Embryonic facial prominence (tissue), 1 donor: ENCODE results near the gene CELSR1.
"Not testable (repeated sequence)": the region's sequence is repeated elsewhere in the genome, so short reads cannot be mapped to it uniquely, and the experiment has no call there.

Experiments
- DNase-seq: peaks from one replicate; pipeline ENCODE4 v3.0.0-alpha.2; 2016; ENCODE audit errors: extremely low spot score

Gene CELSR1

DNA sequence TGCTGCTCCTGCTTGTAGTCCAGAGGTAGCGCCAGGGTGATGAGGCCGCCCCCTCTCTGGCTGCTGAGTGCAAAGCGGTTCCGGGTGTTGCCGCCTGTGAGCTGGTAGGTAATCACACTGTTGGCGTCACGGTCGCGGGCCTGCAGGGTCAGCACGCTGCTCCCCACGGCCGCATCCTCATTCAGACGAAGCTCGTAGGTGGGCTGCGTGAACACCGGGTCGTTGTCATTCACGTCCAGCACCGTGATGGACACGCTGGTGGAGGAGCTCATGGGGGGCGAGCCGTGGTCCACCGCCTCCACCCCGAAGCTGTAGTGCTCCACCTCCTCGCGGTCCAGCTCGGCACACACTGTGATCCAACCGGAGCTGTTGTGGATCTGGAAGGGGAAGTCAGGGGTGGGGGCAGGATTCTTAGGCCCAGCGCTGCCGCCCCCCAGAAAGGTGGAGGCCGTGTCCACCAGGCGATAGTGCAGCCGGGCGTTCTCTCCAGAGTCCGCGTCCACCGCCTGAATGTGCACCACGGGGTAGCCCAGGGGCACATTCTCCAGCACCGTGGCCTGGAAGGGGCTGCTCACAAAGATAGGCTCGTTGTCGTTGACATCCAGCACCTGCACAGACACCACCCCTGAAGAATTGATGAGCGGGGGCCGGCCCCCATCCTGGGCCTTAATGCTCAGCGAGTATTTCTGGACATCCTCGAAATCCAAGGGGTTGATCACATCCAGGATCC is 2.4 kb downstream of the CELSR1 start:
- no peak for DNase-seq

DNA sequence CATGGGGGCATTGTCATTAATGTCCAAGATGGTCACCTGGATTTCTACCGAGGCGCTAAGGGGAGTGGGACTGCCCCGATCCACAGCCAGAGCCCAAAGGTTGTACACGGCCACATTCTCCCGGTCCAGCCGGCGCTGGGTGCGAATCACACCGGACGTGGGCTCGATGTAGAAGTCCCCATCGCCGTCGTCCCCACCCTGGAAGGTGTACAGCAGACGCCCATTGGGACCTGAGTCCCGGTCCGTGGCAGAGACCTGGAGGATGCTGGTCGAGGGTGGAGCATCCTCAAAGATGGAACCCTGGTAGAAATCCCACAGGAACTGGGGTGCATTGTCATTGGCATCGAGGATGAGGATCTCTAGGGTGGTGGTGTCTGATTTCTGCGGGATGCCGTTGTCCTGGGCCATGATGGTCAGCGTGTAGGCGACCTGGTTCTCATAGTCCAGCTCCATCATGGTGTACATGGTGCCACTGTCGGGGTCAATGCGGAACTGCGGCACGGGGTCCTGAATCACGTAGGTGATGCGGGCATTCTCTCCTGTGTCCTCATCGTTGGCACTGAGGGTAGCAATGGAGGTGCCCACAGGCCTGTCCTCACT is 3.1 kb downstream of the CELSR1 start:
- no peak for DNase-seq

DNA sequence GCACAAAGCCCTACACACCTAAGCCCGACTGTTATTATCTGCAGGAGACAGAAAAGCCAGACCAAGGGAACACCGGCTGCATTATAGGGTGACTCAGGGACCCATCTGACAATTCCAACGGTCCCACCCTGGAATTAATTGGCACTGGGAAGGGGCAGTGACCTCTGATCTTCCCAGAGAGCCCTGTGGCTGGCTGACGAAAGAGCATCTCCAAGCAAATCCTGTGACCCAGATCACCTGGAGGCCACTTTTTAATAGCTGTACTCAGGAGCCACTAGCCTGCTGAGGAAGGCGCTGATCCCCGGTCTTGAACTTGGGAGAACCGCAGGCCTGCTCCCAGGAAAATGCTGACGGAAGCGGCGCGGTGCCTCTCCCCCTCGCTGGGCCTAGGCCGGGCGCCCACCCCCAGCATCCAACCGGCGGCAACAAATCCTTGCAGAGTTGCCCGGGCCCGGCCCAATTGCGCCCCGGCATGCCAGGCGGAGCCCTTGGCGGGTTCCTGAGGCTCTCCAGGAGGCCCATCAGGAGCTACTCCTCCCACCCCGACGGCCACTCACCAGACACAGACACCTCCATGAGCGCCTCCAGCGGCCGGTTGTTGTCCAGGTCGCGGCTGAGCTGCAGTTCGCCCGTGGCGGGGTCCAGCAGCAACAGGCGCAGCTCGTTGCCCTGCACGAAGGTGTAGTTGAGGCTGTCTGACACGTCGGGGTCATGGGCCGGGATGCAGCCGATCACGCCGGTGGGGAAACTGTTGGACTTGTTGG is 4.2 kb downstream of the CELSR1 start:
- no peak for DNase-seq

DNA sequence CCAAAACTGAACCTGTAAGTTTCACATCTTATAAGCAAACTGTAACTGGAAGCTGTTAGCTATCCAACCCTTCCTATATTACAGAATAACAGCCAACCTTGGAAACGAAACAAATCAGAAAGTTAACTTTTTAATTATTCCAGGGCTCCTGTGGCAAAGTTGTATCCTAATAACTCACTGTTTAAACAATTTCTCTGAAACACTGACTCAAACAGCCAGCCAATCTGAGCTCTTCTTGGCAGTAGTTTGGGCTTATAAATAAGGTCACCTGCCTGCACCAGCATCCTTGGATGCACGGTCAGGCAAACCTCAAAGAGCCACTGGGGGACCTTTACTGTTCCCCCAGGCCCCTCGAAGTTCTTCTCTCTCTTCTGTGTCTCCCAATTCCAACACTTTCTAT is 5.0 kb downstream of the CELSR1 start:
- no peak for DNase-seq

DNA sequence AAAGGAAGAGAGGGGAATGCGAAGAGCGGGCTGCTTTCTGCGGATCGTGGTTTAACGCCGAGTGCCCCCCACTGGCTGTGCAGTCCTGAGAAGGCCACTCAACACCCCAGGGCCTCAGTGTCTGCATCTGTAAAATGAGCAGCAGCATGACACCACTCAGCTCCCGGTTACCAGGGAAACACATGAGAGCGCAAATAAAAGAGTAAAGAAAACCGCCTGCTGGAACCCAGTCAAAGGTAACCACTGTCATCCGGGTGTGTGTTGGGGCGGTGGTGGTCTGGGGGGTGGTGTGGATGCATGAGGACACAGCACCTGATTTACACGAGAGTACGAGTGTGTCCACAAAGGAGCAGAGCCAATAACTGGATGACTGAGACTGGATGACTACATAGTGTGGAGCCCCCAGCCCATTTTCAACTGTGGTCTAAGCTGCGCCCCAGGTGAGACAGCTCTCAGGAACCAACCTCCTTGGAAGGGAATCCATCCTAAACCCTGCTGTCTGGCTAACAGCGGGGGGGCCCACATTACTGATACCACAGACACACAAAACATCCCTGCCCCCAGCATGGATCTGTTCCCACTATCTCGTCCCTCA is 5.7 kb downstream of the CELSR1 start:
- DNase-seq = no peak

DNA sequence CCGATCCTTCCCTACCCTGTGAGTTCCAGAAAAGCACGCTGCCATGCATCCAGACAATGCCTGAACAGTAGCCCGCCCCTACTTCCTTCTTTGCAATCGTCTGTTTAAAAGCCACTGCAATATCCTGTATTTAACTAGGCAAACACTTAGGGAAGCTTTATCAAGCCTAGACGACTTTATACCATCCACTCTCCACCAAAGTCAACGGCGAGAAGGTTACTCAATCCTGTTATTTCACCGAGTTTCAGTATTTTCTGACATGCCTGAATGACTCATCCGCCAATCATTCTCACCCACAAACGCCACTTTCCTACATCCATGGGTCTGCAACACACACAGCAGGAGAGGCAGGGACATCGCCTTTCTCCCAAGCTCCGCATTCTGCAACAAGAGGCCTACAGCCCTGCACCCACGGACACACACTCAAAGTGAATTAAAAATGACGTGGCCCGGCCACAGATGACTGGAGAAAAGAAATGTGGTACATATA is 9.3 kb downstream of the CELSR1 start:
- DNase-seq = no peak

DNA sequence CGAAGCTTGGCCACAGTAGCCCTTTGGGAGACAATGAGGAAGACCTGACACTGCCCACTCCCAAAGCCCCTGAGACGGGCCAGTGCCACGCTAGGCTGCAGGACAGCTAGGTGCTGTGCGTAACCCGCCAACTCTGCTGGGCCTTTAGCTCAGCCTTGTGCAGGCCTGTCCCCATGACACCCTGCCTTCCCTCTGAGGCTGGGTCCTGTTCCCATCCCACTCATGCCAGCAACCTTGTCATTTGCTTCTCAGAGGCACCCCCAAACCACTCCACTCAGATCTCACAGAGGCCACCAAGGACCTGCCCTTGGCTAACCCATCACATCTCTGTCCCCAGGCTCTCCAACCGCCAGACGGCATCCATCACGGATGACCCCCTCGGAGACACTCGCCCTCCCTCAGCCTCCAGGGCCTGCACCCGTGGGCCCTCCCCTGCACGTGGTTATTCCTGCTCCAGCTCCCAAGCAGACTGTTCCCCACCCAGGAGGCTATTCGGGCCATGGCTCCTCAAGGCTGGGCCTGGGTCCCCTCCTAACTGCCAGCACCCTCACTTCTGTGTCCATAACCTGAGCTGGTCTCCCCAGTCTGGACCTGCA is 11.1 kb downstream of the CELSR1 start:
- DNase-seq = no peak

DNA sequence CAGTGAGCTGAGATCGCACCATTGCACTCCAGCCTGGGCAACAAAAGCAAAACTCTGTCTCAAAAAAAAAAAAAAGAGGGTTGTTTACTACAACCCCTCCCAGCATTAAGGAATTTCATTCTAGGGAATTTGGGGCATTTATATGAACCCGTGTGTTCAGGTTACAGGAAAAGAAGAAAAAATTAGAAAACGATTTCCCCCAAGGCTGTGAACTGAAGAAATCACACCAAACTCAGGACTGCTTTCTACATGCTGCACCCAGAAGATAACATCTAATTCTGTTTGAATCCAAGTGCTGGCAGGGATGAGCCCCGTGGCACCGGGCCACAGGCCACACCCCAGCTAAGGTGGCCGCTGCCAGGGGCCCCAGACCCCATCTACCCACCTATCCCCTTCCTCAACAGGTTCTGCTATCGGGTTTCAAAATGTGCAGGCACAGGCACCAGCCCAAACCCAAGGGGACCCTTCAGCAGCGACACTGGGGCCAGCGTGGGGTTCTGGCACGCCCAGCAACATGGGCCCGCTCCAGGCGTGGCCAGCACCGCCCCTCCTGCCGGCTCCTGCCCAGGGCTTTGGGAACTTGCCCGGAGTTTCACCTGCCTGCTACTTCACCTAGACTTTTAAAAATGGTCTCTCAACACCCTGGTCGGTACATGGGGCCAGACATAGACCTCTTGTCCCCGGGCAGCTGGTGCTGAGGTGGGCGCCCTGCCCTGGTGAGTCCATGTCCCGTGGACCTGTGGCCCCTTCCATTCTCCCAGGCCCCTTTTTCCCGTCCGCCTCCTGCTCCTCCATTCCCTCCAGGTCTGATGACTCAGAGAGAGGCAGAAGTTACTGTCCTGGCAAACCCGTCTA is 11.8 kb downstream of the CELSR1 start:
- no peak for DNase-seq

DNA sequence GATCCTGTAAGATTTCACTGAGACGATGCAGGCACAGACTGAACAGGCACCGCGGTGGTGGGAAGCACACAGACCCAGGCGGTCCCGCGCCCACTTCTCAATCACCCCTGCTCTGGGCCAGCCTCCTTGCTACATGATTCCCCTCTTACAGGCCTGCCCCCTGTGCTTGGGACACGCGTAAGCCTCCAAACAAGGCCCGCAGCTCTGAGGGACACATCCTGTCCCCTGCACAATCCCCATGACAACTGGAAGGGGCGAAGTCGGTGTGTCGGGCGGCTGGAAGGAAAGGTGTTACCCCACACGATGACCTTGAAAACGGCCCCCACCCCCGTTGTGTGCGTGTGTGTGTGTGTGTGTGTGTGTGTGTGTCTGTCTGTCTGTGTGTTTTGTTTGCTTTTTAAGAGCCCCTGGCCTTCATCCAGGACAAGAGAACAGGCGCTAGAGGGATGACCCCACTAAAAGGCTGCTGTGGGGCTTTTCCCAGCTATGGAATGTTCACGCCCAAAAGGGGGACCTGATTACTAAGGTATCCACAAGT is 13.1 kb downstream of the CELSR1 start:
- DNase-seq = no peak

DNA sequence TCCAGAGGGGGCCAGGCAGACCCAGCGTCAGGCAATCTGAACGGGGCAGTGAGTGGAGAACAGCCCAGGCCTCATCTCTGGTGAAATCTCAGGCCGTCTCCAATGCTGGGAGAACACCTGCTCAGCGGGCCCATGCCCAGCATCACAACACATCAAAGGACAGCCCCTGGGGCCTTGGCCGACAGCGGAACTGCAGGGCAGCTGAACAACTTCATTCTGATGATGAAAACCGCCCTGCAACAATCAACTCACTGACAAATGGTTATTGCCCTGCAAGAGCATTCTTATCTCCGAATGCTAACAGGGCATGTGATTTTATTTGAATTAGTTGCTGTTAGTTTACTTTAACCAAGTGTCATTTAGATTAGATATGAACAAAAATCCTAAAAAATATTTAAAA is 14.6 kb downstream of the CELSR1 start:
- no peak for DNase-seq

DNA sequence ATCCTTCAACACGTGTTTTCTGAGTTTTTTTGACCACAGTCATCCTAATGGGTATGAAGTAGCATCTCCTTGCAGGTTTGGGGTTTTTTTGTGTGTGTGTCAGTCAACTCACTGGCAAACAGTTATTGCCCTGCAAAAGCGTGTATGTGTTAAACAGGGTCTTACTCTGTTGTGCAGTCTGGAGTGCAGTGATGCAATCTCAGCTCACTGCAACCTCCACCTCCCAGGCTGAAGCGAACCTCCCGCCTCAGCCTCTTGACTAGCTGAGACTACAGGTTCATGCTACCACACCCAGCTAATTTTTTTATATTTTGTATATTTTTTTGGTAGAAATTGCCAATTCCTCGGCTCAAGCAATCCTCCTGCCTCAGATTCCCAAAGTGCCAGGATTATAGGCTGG is 15.4 kb downstream of the CELSR1 start:
- no peak for DNase-seq

DNA sequence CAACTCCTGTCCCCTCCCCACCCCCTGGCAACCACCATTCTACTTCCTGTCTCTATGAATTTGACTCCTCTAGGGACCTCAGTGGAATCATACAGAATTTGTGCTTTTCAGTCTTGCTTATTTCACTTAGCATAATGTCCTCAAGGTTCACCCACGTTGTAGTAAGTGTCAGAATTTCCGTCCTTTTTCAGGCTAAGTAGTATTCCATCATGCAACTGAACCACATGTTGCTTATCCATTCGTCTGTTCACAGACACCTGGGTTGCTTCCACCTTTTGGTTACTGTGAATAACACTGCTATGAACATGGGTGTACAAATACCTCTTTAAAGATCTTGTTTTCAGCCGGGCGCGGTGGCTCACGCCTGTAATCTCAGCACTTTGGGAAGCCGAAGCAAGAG is 16.5 kb downstream of the CELSR1 start:
- DNase-seq = no peak

DNA sequence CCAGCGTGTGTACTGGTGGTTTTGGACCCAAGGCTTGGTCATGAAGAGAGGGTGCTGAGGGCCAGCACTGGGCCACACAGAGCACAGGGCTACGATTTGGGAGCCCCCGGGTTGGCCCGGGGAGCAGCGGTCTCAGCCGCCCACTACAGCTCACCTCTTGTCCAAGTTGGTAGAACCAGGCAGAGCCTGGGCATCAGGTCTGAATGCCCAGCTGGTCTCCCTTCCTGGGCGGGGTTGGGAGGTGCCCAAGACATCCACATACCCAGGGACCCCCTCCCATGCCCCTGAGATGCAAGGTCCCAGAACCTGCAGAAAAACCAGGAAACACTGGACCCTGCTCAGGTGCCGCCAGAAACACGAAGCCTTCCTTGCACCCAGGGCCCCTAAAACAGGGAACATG is 18.0 kb downstream of the CELSR1 start:
- DNase-seq = no peak

DNA sequence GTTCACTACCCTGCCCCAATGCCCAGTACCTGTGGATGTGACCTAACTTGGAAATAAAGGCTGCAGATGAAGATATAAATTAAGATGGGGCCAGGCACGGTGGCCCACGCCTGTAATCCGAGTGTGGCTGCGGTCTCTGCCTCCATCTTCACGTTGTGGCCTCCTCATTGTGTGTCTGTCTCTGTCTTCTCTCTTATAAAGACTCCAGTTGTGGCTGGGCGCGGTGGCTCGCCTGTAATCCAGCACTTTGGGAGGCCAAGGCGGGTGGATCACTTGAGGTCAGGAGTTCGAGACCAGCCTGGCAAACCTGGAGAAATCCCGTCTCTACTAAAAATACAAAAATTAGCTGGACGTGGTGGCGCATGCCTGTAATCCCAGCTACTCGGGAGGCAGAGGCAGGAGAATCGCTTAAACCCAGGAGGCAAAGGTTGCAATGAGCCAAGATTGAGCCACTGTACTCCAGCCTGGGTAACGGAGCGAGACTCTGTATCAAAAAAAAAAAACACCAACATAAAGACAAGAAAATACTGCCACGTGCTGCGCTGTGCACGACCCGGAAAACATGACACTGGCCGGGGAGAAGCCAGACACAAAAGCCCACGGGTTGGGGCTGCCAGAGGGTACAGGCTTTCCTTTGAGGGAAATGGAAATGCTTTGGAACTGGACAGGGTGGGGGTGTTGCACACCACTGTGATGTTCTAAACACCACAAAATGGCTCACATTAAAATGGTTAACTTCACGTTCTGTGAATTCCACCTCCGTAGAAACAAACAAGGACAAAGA is 18.7 kb downstream of the CELSR1 start:
- DNase-seq = no peak

DNA sequence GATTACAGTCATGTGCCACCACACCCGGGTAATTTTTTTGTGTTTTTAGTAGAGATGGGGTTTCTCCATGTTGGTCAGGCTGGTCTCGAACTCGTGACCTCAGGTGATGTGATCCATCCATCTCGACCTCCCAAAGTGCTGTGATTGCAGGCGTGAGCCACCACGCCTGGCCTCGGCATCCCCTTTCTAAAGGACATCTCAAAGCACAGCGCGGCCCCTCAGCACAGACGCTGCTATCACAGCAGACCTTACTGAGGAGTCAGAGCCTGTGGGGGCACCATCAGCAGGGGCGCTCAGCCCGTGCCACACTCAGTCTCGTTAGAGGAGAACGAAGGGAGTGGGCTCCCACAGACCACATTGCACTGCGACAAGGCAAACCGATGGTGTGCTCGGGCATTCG is 19.4 kb downstream of the CELSR1 start:
- DNase-seq = no peak

DNA sequence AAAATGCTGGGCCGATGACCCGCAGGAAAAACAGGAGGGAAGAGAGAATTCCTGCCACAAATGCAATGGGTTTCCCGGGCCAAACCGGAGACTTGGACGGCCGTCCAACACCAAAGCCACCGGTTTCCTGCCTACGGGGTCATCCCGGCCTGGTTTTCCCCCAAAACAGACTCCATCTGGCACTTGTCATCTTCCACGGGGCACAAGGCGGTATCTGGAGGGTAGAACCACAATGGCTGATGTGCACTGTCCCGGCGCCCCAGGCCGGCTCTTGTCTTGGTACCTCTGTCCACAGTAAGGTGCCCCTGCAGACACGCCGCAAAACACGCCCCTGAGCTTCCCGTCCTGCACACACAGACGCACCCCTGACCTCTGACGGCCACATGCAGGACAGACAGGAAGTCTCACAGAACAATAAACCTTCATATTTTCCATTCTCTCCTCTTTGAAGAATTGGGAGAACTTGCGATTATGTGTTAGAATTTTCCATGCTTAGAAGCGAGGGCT is 20.1 kb downstream of the CELSR1 start:
- no peak for DNase-seq

DNA sequence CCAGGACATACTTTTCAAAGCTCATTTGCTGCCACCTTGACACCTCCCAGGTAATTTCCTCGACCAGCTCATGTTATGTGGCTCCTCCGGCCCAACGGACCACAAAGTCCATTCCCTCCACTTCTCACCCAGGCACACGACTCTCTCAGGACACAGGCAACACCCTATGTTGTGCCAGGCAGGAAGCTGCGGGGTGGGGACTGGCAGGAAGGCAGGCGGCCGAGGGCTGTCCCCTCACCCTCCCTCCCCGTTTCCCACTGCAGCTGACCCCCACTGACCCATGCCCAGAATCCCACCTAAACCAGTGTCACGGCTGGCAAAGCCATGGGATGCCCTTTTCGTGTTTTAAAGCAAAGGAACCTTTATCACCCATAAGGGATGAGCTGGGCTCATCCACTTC is 20.8 kb downstream of the CELSR1 start:
- DNase-seq = no peak

DNA sequence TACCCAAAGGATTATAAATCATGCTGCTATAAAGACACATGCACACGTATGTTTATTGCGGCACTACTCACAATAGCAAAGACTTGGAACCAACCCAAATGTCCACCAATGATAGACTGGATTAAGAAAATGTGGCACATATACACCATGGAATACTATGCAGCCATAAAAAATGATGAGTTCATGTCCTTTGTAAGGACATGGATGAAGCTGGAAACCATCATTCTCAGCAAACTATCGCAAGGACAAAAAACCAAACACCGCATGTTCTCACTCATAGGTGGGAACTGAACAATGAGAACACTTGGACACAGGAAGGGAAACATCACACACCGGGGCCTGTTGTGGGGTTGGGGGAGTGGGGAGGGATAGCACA is 21.3 kb downstream of the CELSR1 start:
- DNase-seq = not testable (repeated sequence)

DNA sequence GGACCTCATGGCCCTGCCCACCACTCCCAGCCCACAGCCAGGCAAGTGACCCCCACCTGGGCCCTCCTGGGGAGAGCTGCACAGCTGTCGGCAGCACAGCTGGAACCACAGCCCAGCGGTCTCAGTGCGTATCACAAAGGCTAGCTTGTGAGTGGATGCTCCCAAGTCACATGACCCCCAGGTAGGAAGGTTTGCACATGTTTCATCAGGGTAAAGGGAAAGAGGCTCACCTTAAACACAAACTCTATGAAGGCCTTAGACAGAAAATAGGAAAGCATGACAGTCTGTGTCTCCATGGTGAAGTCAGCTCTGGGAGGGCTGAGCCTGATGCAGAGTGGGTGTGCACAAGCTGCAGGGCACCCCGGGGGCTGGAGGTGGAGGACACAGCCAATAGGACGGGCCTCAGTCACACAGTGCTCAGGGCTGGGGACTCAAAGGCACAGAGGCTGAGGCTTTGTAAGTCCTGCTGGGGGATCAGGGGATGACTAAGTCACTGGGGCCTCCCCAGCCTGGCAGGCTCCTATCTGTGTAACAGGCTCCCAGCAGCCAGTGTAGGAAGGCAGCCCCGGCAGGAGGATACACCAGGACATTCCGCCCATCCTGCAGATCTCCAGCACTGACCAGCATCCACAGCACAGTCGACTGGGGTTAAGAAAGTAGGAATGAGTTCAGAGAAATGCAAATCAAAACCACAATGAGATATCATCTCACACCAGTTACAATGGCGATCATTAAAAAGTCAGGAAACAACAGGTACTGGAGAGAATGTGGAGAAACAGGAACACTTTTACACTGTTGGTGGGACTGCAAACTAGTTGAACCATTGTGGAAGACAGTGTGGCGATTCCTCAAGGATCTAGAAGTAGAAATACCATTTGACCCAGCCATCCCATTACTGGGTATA is 22.0 kb downstream of the CELSR1 start:
- no peak for DNase-seq
